HG03025 (cell line): ENCODE data around the gene MYH15.

Experiments used
- ATAC-seq: cut with Tn5 transposase; IDR thresholded peaks from one replicate; pipeline ENCODE4 v1.9.1; 2021; ENCODE audit warnings: mild to moderate bottlenecking, moderate library complexity; ENCODE audit not compliant: unreplicated experiment, low FRiP score

Gene MYH15

DNA sequence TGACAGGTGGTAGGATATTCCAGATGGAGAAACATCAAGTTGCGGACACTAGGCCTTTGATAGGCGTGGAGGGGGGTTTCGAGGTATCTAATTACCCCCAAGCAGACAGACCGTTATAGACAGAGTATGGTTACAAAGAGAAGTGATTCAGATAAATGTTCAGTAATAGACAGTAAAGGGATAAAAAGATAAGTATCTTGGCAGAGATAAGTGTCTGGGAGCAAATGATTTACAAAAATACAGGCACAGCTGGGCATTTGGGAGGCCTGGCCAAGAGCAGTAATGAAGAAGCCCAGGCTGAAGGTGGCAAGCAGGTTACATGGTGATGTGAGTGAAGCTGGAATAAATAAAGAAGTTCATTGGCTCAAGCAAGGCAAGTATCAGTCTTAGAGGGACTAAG lies 659 bp upstream of the MYH15 start:
- ATAC-seq: no peak

DNA sequence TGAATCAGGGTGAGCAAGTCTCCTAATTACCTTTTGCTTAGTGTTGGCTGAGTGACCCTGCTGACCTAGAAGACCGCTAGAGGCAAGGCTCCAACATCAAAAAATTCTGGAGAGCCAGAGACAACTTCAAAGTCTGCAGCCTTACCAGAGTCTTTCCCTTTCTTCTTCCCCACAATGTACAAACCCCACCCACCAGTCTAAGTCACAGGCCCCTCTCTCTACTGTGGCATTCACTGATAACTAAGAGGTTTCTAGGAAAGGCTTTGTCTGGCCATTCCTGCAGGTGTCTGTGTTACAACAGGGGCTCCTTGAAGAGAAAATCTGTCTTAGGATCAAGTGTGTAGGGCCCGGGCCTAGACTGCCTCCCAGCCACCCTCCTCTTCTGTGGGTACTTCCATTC lies 525 bp downstream of the MYH15 start:
- no peak for ATAC-seq

DNA sequence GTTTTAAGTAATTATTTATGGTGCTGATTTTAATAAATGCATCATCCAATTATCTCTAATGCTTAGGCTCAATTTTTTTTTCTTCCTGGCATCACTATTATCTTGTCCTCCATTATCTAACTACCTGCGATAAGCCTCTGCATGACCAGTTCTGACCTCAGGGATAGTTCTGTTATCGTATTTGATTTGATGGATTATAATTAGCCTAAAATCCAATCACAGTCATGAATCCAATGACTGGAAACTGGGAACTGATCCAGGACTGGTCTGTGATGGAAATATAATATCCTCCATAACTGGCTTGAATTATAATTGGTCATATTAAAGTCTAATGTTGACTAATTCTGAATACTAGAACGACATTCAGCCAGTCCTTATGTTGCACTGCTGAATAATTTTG lies 1.1 kb downstream of the MYH15 start:
- no peak for ATAC-seq

DNA sequence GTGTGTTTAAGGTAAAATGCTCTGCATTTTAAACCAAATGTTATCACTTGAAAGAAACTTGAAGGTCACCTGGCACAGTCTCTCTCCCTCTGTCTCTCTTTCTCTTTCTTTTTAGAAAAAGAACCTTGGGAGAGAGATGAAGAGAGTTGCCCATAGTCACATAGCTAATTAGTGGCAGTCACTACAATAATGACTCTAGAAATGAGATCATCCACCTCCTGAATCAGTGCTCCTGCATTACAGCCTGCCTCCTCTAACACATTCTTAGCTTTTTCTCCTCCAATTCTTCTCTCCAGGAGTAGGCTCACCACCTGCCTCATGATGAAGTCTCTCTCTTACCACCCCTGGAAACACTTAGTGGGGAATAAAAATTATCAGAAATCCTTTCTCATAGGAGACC lies 2.5 kb downstream of the MYH15 start:
- no peak for ATAC-seq

DNA sequence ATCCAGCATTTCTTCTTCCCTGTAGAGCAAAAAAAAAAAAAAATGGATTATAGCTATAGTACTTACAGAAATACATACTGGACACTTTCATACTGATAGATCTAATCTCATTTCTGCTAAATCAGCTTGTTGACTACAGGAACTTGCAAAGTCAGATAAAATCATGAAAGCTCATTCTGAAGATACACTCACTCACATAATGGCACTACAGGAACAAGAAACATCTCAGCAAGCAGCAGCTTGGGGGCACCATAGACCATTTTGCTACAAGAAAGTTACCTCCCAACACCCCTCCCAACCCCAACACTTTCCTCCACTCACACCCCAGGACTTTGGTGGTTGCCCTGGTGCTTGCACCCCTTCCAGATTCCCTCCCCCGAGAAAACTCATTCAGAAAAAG lies 4.6 kb downstream of the MYH15 start:
- no peak for ATAC-seq

DNA sequence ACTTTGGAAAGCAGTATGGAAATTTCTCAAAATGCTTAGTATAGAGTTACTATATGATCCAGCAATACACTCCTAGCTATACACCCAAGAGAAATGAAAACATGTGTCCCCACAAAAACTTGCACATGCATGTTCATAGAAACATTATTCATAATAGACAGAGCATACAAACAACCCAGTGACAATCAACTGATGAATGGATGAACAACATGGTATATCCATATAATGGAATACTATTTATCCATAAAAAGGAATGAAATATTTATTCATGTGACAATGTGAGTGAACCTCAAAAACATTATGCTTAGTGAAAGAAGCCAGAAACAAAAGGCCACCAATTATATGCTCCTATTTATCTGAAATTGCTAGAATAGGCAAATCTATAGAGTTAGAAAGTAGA lies 6.7 kb downstream of the MYH15 start:
- no peak for ATAC-seq

DNA sequence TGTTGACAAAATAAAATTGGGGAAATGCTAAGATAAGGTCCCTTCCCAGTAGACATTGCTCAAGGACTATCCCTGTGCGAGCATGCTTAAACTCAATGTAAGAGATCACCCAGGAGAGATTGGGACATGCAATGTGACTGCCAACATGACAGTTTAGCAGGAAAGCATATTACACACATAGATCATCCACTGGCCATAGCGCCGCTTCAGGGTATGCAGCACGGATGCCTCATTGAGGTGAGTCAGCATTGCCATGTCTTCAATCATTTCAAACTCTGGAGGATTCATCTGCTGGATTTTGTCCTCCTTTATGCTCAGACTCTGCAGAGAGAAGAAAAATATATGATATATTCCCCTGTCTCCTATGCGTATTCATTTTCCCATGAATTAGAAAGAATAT lies 8.9 kb downstream of the MYH15 start:
- ATAC-seq: no peak

DNA sequence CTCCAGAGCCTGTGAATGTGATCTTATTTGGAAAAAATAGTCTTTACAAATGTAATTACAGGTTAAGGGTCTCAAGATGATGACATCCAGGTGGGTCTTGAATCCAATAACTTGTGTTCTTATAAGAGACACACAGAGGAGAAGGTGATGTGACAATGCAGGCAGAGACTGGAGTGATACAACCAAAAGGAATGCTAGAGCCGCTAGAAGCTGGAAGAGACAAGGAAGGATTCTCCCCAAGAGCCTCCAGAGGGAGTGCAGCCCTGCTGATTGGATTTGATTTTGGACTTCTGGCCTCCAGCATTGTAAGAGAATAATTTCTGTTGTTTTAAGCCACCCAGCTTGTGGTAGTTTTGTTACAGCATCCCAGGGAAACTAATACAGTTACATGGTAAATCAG lies 9.7 kb downstream of the MYH15 start:
- ATAC-seq: no peak

DNA sequence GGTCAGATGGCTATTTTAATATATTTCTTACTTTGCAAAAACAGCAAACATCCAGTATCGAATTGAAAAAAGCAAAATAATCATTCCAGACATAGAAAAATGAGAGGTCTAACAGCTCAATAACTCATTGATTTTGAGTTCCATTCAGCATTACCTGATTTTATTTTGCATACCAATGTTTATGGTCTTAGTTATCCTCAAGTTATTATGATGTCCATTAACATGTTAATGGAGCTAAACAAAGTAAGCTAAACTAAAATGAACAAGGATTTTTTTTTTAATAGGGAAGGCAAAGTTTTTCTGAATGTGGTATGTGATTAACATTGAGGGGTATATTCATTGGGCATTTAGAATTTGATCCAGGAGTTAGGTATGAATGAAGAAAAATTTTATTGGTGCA lies 13.1 kb downstream of the MYH15 start:
- ATAC-seq: no peak

DNA sequence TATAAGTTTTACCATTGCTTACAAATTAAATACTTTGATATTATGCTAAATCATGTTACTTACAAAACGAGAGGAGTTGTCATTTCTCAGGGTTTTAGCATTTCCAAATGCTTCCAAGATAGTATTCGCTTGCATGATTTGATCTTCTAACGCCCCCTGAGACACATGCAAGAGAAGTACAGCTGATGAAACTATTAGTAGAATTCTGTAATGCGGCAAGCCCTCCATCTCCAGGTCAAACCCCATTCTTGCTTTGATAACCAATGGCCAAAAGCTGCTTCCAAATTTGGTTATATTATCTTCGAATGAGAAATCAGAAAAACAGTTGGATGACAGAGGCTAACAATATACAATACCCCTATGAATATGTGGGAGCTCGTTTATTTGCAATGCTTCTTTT lies 14.7 kb downstream of the MYH15 start:
- no peak for ATAC-seq

DNA sequence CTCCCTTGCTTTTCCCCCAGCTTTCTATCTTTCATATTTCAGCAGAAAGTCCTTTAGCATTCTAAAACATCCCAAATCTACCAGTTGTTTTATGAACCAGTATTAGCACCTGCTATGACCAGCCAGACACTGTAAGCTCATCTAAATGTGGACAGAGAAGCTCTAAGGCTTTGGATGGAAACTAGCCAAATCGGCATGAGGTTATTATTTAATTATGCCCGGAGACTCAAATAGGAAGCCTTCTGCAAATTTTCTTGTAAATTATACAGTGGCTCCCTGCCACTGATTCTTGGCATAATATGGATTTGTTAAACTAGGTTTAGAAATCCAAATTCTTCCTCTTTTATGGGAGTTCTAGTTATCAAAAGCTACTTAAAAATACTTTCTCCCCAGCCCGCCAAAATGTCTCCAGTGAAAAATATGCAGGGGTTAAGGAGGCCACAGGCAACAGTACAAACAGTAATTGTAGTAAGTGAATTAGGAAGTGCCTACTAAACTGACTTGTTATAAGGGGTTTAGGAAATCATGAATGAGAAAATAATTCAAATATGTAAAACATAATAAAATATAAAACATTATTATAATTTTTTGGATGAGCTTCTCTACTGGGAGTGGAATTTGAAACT lies 15.4 kb downstream of the MYH15 start:
- ATAC-seq: no peak

DNA sequence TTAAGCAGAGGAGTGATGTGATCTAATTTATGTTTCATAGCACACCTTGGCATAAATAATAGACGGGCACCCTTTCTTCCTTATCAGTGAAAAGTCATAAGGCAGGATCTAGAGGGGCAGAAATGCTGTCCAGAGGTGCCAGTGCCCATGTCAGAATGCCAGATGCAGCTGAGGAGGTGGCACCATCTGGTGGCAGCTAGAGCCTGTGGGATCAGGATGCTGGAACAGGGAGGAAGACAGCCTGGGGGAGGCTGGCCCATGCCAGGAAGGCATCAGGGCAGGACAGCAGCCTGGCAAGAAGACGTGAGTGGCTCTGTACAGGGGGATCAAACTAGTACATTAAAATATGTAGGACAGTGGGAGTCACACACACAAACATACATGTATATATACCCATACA lies 16.5 kb downstream of the MYH15 start:
- no peak for ATAC-seq

DNA sequence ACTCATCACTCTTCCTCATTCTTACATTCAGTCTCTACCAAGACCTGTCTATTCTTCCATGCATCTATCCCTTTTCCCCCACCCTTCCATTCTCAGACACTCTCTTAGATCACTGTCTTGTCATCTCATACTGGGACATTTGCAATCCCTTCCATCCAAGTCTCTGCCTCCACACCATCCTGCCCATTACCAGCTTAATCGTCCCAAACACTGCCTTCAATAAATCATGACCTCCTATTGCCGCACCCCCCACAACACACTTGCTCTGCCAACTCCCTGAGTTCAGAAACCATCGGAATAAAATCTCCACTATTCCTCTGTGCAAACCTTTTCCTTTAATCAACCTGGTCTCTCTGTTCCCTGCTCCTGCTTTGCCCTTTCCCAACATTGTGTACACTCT lies 18.9 kb downstream of the MYH15 start:
- no peak for ATAC-seq

DNA sequence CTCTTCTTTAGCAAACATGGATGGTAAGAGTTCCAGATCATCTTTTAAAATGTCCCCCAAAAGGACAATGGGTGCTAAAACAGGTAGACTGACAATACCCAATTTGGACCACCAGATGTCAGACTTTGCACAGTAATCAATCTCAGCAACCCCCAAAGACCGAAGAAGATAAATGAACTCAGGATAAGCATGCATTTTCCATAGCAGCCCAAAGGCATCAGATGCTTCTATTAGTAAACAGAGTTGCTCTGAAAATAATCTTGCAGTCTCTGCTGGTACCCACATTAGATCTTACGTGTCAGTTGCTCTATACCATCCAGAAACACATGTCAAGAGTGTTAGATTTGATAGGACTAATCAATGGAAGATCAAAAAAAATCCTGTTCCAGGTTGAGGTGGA lies 20.6 kb downstream of the MYH15 start:
- ATAC-seq: no peak

DNA sequence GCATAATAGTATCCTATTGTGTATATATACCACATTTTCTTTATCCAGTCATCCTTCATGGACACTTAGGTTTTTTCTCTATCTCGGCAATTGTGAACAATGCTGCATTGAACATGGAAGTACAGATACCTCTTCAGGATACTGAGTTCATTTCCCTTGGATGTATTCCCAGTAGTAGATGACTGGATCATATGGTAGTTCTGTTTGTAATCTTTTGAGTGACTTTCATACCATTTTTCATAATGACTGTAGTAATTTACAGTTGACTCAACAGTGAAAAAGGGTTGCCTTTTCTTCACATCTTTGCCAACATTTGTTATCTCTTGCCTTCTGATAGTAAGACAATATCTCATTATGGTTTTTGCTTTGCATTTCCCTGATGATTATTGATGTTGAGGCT lies 21.8 kb downstream of the MYH15 start:
- ATAC-seq: no peak

DNA sequence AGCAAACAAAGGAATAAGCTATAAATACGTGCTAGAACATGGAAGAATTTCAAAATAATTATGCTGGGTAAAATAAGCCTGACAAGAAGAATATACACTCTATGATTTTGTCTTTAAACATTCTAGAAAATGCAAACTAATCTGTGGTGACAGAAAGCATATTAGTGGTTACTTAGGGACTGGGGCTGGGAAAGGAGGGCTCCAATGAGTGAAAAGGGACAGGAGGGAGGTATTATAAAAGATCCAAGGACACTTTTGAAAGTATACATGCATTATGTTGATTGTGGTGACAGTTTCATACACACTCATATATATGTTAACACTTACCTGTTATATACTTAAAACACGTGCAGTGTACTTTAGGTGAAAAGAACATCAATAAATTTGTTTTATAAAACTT lies 23.0 kb downstream of the MYH15 start:
- no peak for ATAC-seq

DNA sequence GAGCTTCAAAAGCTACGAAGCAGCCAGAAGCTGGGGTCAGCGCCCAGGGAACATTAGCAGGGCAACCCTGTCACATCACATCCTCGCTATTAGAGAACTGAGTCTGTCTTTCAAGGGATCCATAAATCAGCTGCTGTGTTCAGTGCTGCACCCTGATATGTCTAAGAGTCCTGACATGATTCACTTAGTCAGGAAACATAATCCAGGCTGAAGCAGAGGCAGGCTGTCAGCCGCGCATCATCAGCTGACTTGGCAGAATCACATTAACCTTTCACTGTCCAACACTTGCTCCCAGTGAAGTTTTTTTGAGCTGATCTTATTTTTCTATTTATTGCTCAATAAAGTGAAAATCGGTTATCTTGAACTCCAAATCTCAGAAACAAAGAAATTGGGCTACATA lies 23.5 kb downstream of the MYH15 start:
- ATAC-seq: no peak

DNA sequence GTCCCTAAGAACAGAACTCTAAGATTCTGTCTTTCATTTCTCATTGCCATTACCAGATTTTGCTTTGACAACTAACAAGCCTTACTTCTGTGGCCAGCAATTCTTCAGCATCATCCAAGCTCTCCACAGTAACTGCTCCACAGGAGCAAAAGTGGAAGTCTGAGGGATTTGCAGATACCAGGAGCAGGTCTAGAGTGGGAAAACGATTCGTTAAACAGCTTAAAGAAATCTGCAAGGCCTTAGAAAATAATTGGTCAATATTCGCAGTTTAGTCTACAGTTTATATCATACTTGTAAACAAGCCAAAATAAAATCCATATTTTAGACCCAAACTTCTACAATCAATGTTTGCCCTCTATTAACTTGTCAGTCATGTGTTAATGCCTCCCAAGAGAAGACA lies 24.1 kb downstream of the MYH15 start:
- no peak for ATAC-seq

DNA sequence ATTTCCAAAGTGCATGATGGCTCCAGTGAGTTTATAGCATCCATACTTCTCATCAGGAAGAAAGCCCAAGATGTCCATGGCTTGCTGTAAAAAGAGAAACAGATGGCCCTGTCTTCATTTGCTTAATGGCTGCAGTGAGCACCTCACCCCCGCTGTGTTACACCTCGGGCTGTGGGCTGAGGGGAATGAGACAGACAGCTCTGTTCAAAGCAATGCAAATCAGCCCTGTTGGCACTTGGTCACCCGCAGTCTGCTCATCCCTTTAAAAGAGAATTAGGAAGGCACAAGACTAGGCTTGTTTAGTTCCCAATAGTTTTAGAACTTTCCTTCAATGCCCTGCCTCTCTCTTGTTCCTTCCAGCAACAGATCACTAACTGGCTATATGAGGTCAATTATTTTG lies 25.2 kb downstream of the MYH15 start:
- no peak for ATAC-seq

DNA sequence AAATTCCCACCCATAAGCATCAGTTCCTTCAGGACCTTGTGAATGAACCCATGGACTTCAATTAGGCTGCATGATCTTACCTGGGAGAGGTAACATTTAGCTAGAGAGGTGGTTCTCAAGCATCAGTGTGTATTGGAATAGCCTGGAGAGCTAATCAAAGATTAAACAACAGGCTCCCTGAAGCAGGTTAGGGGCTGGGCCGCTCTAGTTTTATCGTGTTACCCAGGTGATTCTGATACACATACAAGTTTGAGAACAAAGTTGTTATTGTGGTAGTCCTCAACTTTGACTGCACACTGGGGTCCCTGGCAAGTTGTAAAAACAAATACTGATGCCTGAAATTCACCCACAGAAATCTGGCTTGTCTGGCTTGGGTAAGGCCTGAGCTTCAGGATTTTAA lies 31.2 kb downstream of the MYH15 start:
- no peak for ATAC-seq

DNA sequence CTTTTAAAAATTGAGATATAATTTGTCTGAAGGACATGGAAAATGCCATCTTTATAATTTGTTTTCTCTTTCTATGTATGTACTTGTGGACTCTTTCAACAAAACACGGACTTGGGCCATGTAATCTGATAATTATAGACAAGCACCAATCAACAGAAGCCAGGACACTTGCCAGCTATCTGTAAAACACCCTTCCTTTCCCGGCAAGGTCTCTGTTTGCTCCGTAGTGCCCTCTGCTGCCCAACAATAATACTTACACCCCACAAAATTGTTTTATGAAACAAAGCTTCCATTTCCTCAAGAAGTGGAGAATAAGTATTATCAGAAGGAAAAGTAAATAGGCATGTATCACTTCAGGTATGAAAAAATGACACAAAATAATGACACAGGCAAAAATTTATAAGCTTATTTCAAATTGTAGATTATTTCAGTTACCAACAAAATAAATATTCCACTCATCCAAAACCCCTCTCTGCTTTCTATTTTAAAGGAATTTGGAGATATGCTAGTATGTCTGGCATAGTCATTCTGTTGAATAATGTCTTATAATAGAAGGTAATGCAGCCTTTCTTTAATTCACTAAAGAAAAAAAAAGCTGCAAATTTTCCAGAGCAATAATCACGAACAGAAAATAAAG lies 32.8 kb downstream of the MYH15 start:
- ATAC-seq: peak; percentile 60

DNA sequence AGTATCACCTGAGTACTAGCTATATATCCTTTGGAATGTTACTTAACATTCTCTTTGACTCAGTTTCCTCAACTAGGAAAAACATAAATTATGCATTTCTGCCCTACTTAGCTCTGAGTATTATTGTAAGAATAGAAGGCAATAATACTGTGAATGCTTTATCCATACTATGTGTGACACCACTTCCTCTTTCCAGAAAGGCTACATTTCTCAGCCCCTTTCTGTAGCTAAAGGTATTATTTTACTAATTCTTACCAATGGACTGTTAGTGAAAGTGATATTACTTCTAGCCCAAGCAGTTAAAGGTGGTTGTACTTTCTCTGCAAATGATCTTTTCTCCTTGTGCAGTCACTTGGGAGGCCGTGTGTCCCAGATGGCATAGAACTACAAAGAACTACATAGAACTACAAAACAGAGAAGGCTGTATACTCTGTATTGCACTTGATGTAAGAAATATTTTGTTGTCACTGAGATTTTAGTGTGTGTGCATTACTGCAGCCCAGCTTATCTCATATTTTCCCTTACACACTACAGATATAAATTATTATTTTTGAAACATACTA lies 35.1 kb downstream of the MYH15 start:
- no peak for ATAC-seq

DNA sequence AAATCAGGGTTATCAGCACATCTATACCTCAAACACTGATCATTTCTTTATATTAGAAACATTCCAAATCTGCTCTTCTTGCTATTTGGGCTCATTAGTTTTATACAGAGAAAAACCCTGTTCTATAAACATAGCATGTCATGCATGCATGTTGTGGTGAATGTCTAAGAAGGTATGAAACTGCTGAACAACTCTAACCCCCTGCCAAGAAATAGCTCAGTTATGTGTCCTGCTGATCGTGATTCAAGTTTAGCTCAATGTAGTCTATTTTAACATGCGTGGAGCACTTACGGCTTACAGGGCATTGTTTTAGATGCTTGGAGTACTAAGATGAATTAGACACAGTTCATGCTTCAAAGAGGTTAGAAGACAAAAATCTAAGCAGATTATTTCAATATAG lies 35.8 kb downstream of the MYH15 start:
- no peak for ATAC-seq
